Stimulated activated naive CD4-positive, alpha-beta T cell treated with Interleukin-2 at 50 U/mL for 16 hours (primary cell): ENCODE results near the gene PARN.
"Not testable (repeated sequence)": the region's sequence is repeated elsewhere in the genome, so short reads cannot be mapped to it uniquely, and the experiment has no call there.

Source experiments
- DNase-seq: peaks from one replicate; lab custom pipeline; 2025; lab: John Stamatoyannopoulos, UW

PARN gene

GRCh38 chr16:14574698-14575415, 55.2 kb downstream of the PARN start:
- not testable (repeated sequence) for DNase-seq

- no peak for DNase-seq
Observed at GRCh38 chr16:14572535-14572934, 57.5 kb downstream of the PARN start.

DNA sequence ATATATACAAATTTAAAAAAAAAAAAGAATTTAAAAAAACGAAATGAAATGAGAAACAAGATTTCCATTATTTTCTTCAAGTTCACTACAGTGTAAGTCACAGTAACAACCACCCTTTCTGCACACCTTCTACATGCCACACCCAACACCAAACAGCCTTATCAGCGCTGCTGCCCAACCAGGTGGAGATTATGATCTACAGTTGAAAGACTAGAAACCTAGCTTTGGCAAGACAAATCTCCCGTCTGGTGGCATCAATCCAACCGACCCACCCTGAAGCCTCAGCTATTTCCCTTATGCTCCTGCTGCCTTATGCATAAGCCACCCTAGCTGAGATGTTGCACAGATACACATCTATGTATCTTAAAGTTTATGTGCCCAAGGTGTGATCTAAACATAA, 60.8 kb downstream of the PARN start:
- no peak for DNase-seq

DNA sequence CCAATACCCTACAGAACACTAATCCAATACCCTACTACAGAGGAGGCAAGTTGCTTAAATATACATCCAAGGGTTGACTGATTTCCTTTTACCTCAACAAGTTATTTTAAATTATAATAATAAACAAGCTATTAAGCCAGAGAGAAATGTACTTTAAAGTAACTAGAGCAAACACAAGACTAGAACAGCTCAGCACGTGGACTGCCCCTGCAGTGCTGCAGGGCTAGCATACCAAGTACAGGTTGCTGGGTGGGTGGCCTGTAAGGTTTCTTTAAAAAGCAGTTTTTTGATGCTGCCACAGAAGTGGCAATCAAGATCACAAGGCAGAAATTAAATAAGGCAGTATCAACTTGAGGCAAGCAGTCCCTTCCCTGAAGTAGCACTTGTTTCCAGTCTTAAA, 63.5 kb downstream of the PARN start:
- DNase-seq = no peak

DNA sequence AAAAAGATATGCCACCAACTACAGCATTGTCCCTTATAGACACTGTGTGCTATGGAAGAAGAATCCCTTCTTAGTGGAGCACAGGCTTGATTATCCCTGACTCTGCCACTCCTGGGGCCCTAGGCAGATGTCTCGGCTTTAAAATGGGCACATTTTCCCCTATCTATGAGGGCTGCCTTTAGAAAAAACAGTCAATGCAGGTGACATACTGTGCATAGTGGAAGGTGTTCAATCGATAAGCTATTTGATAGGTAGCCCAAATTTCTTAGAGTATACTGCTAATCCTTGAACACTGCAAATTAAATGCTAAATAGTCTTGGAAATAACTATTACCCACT, 64.4 kb downstream of the PARN start:
- DNase-seq = no peak

- DNase-seq = no peak
Observed at GRCh38 chr16:14564861-14565687, 65.0 kb downstream of the PARN start.

- DNase-seq = no peak
Observed at GRCh38 chr16:14564323-14564722, 65.7 kb downstream of the PARN start.

GRCh38 chr16:14562691-14563491, 67.2 kb downstream of the PARN start:
- DNase-seq = no peak

DNA sequence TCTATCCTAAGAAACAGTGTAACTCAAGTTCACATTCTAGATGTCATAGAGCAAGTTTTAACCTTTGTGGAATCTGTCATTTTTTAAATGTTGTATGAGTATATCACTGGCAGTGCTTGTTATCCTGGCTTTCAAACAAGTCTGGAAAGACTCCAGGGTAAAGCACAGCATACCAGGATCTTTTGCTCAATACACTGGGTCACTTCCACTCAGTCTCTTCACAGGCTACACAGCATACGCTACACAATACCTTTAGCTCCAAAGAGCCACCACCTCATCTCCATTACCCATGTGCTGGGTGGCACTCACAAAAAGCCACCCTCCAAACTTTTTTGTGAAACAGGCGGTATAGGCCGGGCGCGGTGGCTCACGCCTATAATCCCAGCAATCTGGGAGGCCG, 69.5 kb downstream of the PARN start:
- no peak for DNase-seq

DNA sequence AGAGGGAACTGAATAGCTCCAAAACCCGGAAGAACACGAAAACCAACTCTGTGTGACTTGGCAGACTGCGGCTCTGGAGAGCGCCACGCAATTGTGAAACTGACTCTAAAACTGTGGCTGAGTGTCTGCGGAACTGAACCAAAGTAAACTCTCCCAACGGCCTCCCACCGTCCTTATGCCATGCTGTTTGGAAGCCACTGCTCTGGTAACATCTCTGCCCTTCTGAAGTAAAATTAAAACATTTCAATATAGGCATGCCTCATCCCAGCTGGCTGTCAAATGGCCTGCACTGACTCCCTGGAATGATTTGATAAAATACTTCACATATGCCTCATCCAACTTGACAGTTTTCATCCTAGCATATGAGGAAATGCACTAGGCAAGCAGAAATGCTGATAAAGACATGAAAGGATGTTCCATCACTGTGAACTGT, 70.2 kb downstream of the PARN start:
- no peak for DNase-seq

- no peak for DNase-seq
Observed at GRCh38 chr16:14553447-14553846, 76.6 kb downstream of the PARN start.

DNA sequence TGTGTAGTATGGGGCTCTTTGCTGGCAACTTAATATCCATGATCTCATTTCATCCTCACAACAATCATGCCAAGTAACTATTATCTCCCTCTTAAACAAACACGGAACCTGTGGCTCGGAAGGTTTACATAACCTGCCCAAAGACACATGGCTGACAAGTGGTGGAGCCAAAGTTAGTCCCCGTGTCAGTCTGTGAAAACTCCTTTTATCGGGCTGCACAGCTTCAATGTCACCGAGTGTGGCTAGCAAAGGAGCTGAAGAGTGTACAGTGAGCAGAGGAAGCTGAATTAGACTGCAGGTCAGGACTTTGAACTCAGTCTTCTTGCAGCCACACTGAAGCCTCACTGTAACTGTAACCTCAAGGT, 80.3 kb downstream of the PARN start:
- DNase-seq = no peak

DNA sequence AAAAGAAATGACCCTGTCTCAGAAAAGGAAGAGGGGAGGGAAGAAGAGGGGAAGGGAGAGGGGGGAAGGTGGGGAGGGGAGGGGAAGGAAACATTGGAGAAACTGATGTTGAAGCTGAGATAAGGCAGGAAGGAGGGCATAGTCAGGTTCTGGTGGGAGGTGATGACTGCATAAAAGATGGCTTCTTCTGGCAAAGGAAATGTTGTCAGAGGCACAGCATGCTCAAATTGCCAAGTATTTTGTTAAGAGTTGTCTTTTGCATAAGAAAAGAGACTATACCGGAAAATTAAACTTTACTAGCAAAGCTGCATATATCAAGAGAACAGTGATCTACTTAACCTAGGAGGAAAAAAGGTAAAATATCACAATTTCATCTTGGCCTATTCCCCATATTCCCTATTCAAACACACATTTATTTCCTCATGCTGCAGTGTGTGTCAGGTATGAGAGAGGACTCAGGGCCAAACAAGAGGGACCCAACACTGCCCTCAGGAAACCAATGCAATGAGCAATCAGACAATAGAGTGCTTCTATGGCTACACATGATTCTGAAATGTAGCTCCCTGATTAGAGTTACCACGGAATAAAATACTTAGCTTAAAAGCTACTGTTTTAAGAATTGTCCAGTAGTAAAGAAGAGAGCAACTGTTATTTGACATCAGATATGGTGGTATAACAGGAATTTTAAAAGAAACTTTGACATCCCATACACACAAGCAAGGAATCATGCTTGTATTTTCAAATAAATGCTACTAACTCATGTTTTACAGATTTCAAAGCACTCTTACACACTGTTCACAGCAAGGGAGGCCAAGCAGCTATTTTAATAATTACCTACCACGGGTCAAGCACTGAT, 80.9 kb downstream of the PARN start:
- DNase-seq = no peak

DNA sequence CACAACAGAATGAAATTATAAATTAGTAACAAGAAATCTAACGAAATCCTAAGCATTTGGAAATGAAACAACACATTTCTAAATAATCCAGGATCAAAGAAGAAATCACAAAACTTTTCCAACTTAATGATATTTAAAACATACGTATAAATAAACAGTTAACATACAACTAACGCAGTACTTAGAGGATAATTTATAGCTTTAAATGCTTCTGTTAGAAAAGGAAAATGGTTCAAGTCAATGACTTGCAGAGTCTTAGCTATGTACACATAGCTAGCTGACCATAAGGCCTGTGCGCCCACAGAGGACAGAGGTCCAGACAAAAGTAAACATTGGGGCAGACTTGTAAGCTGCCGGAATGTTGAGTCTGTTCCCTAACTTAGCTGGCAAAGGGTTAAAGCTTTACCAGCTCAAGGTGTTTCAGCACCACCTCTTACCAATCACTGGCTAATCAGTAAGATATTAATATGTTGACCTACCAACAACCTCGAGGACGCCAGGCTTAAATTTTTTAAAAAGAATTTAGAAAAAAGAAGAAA, 84.6 kb downstream of the PARN start:
- no peak for DNase-seq

DNA sequence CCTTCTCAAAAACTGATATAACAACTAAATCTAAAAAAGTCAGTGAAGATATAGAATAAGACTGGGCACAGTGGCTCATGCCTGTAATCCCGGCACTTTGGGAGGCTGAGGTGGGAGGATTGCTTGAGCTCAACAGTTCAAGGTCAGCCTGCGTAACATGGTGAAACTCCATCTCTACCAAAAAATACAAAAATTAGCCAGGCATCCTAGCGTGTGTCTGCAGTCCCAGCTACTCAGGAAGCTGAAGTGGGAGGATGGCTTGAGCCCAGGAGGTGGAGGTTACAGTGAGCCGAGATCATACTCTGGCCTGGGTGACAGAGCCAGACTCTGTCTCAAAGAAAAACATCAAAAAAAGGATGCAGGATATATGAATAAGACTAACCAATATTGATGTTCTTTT, 85.2 kb downstream of the PARN start:
- DNase-seq = not testable (repeated sequence)

- DNase-seq = no peak
Observed at GRCh38 chr16:14539631-14540030, 90.4 kb downstream of the PARN start.

- DNase-seq = no peak
Observed at GRCh38 chr16:14539156-14539555, 90.9 kb downstream of the PARN start.

GRCh38 chr16:14538604-14539003, 91.5 kb downstream of the PARN start:
- no peak for DNase-seq

GRCh38 chr16:14531613-14532012, 98.4 kb downstream of the PARN start:
- no peak for DNase-seq

GRCh38 chr16:14531101-14531500, 99.0 kb downstream of the PARN start:
- no peak for DNase-seq

DNA sequence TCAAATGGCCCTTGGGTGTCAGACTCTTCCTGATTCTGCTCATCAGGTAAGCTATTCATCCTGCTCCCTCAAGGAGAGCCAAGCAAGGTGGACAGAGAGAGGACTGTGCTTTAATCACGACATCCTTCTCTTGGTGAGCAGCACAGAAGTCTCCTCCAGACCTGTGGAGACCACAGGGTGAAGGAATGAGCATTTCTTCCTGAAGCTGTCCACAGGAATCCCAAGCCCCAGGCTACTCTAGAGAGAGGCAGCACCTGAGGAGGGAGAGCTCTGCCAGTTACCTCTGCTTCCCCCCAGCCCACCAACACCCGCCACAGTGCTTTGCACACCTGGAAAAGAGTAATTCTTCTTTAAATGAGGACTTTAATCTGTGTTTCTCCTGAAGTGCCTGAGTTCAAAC, 100.0 kb downstream of the PARN start:
- DNase-seq = no peak
